GM18868 (cell line): ENCODE measurements around the gene CCDC97.
A peak's percentile ranks its signal among the peaks of the same experiment; 100 is the strongest.
"Not testable (repeated sequence)": the region's sequence is repeated elsewhere in the genome, so short reads cannot be mapped to it uniquely, and the experiment has no call there.

Source experiments
- ATAC-seq: cut with Tn5 transposase; IDR thresholded peaks from one replicate; pipeline ENCODE4 v1.9.1; 2021; ENCODE audit warnings: mild to moderate bottlenecking, moderate library complexity; ENCODE audit not compliant: unreplicated experiment

CCDC97 gene

DNA sequence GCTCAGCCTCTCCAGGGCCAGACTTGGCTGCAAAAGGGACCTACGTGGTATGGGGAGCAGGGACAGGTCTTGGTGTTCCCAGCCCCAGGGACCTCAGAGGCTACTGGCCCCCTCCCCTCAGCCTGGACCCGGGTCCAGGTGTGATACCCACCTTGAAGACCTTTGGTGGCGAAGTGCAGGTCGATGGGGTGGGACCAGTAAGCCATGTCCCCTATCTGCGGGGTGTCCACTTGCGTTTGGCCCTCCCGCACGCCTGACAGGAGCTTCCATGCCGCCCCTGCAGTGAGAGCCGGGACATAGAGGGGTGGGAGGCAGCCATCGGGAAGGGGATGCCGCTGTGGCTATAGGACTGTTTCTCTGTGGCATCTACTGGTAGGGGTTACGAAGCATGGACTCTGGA, 47.8 kb downstream of the CCDC97 start:
- ATAC-seq = no peak

DNA sequence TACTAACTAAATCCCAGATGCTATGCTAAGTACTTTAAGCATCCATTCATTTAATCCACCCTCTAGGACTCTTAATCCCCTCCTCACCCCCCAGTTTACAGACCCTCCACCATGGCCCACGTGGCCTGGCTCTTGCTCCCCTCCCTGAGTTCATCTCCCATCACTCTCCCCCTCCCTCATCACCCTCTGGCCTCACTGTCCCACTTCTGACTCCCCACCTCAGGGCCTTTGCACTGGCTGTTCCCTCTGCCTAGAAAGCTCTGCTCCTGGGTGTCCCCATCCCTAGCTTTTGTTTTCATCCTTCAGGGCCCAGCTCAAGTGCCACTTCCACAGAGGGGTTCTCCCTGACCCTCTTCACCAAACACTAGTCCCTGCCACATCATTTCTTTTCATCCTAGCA, 49.8 kb downstream of the CCDC97 start:
- no peak for ATAC-seq

DNA sequence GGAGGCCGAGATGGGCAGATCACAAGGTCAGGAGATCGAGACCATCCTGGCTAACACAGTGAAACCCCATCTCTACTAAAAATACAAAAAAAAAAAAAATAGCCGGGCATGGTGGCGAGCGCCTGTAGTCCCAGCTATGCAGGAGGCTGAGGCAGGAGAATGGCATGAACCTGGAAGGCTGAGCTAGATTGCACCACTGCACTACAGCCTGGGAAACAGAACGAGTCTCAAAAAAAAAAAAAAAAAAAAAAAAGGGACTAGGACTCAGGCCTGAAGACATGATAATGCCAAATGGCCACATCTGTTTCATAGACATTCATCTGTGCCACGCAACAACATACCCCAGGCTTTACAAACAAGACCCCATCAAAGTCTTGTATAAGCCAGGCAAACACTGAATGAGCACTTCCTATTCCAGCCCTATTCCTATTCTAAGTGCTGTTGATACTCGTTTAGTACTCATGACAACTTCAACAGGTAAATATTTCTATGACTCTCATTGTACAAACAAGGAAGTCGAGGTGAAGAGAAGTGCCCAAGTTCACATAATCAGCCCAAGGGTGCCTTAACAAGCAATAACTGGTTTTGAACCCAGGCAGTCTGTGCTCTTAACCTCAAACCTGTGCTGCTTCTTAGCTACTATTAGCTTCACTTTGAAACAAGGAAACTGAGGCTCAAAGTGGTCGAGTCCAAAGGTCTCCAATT, 52.3 kb downstream of the CCDC97 start:
- ATAC-seq = no peak

DNA sequence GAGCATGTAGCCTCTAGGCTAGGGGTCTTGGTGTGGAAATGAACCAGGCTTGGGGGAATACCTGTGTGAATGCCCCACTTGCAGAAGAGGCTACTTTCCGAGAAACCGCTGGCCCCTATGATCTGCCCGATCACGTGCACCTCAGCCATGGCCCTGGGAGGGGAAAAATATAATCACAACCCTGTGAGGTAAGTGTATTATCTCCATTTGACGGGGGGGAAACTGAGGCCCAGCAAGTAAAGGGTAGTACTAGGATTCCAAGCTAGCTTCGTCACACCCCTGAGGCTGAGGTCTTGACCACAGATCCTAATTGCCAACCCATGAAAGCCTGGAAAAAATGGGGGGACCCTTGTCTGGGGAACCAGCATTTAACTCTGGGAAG, 53.4 kb downstream of the CCDC97 start:
- no peak for ATAC-seq

DNA sequence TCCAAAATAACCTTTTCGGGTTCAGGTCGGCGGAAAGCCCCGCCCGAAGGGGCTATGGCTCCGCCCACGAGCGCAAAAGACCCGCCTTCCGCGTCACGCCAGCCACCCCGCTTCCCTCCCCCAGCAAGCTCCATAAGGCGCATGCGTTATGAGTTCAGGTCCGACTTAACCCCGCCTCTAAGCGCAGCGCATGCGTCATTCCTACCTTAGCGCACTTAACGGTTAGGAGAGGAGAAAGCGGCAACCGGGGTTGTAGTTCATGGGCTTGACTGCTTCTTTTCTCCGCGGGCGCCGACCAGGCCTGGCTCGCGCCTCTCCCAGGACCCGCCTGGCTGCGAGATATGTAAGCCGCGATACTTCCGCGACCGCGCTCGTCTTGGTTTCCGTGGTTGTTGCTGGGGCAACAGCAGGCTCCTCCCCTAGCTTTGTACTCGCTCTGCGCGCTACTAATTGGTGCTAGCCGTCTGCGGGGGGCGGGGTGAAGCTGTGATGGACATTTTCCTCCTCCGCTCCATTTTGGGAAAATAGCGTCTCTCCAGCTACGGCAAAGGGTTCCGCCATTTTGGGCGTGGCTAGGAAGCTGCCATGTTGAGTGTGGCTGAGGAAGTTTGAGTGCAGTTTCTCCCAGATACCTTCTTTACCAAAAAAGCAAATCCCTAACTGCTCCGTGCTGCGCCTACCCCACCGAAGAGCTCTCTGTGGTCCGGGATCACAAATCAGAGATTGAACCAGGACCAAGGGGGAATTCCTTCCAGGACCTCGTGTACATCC, 54.0 kb downstream of the CCDC97 start, which contains the start of gene B9D2:
Gene B9D2, minus strand, starts transcription at position 397 of the 771 bp plus-strand sequence. CDS start 630 bp downstream, outside the sequence.
- ATAC-seq = peak; percentile 81

DNA sequence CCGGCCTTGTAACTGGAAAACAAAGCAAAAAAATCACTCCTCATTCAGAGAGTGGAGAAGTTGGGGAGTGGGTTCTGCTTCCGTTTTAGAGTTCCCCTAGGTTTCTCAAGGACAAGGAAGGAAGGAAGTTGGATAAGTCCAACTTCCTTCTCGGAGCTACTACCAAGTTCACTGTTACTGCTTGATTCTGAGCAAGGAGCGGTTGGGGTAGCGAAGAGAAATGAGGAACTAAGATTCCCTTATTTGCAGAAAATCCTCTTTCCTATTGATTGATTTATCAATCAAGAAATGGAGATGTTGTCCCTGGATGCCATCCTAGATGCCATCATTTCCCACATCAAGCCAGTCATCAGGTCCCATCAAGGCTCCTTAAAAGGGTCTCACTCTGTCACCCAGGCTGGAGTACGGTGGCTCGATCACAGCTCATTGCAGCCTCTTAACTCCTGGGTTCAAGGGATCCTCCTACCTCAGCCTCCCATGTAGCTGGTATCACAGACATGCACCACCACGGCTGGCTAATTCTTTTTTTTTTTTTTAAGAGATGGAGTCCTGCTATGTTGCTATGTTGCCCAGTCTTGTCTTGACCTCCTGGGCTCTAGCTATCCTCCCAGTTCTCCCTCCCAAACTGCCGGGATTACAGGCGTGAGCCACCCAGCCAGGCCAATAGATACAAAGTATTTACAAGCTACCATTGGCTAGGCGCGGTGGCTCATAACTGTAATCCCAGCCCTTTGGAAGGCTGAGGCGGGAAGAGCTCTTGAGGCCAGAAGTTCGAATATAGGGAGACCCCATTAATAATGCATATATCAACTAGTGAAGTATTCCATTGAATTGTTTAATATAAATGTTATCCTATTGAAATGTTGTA, 54.8 kb downstream of the CCDC97 start:
- no peak for ATAC-seq

DNA sequence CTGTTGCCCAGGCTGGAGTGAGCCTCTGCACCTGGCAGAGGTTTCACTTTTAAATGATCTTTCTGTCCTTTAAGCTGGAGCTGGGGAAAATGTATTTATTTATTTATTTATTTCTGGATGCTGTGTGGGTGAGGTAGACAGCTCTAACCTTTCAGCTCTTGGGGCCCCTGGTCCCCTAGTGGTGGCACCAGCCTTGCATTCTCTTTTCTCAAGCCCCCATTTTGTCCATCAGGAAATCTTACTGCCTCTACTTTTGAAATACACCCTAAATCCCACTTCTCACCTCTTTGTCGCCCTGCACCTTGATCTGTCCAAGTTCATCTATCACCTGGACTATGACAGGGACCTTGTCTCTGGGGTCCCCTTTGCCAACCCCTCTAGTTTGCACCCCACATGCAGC, 56.1 kb downstream of the CCDC97 start:
- no peak for ATAC-seq

DNA sequence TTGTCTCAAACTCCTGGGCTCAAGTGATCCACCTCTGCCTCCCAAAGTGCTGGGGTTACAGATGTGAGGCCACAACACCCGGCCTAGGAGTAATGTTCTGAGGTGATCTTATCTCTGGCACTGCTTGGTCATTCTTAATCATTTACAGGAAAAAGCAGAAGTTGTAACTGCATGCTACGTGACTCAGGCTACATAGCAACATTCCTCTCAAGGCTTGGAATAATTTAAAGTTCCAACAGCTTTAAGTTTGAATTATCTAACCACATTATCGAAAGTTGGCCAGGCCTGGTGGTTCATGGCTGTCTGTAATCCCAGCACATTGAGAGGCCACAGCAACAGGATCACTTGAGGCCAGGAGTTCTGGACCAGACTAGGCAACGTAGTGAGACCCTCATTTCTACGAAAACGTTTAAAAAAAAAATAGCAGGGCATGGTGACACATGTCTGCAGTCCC, 57.9 kb downstream of the CCDC97 start:
- ATAC-seq = no peak

DNA sequence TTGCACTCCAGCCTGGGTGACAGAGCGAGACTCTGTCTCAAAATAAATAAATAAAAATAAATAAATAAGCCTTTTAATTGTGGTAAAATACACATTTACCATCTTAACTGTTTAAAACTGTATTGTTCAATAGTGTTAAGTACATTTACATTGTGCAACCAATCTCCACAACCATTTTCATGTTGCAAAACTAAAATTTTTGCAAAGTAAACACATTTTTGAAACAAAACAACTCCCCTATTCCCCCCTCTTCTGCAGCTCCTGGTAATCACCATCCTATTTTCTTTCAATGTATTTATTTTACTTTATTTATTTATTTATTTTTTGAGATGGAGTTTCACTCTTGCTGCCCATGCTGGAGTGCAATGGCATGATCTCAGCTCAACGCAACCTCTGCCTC, 59.8 kb downstream of the CCDC97 start:
- no peak for ATAC-seq

DNA sequence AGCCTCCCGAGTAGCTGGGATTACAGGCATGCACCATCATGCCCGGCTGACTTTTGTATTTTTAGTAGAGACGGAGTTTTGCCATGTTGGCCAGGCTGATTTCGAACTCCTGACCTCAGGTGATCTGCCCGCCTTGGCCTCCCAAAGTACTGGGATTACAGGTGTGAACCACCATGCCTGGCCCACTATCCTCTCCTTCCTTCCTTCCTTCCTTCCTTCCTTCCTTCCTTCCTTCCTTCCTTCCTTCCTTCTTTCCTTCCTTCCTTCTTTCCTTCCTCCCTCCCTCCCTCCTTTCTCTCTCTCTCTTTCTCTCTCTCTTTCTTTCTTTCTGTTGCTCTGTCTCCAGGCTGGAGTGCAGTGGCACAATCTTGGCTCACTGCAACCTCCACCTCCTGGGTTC, 61.1 kb downstream of the CCDC97 start:
- not testable (repeated sequence) for ATAC-seq

DNA sequence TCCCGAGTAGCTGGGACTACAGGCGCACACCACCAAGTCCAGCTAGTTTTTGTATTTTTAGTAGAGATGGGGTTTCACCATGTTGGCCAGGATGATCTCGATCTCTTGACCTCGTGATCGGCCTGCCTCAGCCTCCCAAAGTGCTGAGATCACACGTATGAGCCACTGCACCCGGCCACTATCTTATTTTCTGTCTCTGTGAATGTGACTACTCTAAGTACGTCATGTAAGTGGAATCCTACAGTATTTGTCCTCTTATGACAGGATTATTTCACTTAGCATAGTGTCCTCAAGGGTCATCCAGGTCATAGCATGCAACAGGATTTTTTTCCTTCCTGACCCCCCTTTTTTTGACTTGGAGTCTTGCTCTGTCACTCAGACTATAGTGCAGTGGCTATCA, 61.6 kb downstream of the CCDC97 start:
- ATAC-seq = no peak

DNA sequence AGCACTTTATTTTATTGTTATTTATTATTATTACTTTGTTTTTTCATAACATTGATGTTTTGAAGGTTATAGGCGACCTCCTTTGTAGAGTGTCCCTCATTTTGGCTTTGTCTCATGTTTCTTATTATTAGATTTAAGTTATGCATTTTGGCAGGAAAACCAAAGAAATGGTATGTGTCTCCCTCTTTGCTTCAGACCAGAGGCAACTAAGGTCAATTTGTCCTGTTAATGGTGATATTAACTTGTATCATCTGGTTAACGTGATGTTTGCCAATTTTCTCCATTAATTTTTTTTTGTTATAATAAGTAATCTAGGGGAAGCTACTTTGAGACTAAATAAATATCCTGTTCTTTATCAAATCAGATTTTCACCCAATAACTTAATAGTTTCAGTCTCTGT, 62.5 kb downstream of the CCDC97 start:
- no peak for ATAC-seq

DNA sequence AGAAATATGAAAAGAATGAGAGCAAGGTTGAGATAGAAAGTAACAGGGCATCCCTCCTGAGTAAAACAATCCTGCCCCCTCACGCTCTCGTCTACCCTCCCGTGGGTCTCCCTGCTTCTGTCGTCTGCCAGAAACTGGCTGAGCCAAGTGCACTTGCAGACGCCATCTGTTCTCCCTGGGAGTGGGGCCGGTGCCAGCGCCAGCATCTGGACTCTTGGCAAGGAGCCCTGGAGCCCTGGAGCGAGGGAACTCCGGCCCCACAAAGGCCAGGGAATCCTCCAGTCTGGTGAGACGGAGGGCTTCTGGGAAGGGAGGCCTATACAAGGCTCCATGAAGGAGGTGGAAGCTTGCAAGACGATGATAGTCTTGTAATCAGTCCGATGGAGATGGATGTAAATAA, 64.0 kb downstream of the CCDC97 start:
- ATAC-seq = no peak
